ENCODE data around the gene LRRC74B. TPM values are rescaled to one million over a fixed set of nuclear protein-coding genes. Genes with fewer than 3 reads are reported as not detected.

LRRC74B gene
- total RNA-seq, 1 donor from 2014 or later, result not detected

GRCh38 chr22:21098099-21098671 lies 52.4 kb downstream of the LRRC74B start:
- Mint-ChIP-seq H3K4me1 (ENCODE audit: low read depth, unreplicated experiment) (no peaks in the 10 kb centered on the region), H3K27me3 (ENCODE audit: unreplicated experiment) (no peaks in the 10 kb centered on the region), H3K36me3 (ENCODE audit: unreplicated experiment) (no peaks in the 10 kb centered on the region), H3K27ac (ENCODE audit: unreplicated experiment) (no peak overlapping the region), H3K9me3 (ENCODE audit: unreplicated experiment) (no peaks in the 10 kb centered on the region), H3K4me3 (ENCODE audit: unreplicated experiment) (no peak overlapping the region)
- DNase-seq, result no peak
- TF ChIP-seq CTCF (IDR thresholded peaks at IDR 0.05; ENCODE audit: partially characterized antibody, unreplicated experiment), result no peak

- TF ChIP-seq CTCF (IDR thresholded peaks at IDR 0.05; ENCODE audit: partially characterized antibody, unreplicated experiment), result no peak
- H3K36me3 Mint-ChIP-seq (ENCODE audit: unreplicated experiment), result no peaks in the 10 kb centered on the region
- H3K27me3 Mint-ChIP-seq (ENCODE audit: unreplicated experiment), result peaks cover 2% of the 10 kb centered on the region
- no peak overlapping the region for H3K4me3 Mint-ChIP-seq (ENCODE audit: unreplicated experiment)
- no peaks in the 10 kb centered on the region for H3K9me3 Mint-ChIP-seq (ENCODE audit: unreplicated experiment)
- no peak overlapping the region for H3K27ac Mint-ChIP-seq (ENCODE audit: unreplicated experiment)
- no peaks in the 10 kb centered on the region for H3K4me1 Mint-ChIP-seq (ENCODE audit: low read depth, unreplicated experiment)
- no peak for DNase-seq
Measured at GRCh38 chr22:21099578-21099977, 53.8 kb downstream of the LRRC74B start.

- H3K4me3 Mint-ChIP-seq (ENCODE audit: unreplicated experiment), result no peak overlapping the region
- H3K27me3 Mint-ChIP-seq (ENCODE audit: unreplicated experiment), result peaks cover 2% of the 10 kb centered on the region
- H3K9me3 Mint-ChIP-seq (ENCODE audit: unreplicated experiment), result no peaks in the 10 kb centered on the region
- H3K27ac Mint-ChIP-seq (ENCODE audit: unreplicated experiment), result no peak overlapping the region
- TF ChIP-seq CTCF (IDR thresholded peaks at IDR 0.05; ENCODE audit: partially characterized antibody, unreplicated experiment), result no peak
- no peaks in the 10 kb centered on the region for H3K36me3 Mint-ChIP-seq (ENCODE audit: unreplicated experiment)
- no peak for DNase-seq
- H3K4me1 Mint-ChIP-seq (ENCODE audit: low read depth, unreplicated experiment), result no peaks in the 10 kb centered on the region
Measured at GRCh38 chr22:21100149-21101032, 54.6 kb downstream of the LRRC74B start.

- no peak for DNase-seq
- Mint-ChIP-seq H3K4me3 (ENCODE audit: unreplicated experiment) (no peak overlapping the region), H3K27me3 (ENCODE audit: unreplicated experiment) (peaks cover 2% of the 10 kb centered on the region), H3K27ac (ENCODE audit: unreplicated experiment) (no peak overlapping the region), H3K4me1 (ENCODE audit: low read depth, unreplicated experiment) (no peaks in the 10 kb centered on the region), H3K36me3 (ENCODE audit: unreplicated experiment) (no peaks in the 10 kb centered on the region), H3K9me3 (ENCODE audit: unreplicated experiment) (no peaks in the 10 kb centered on the region)
- TF ChIP-seq CTCF (IDR thresholded peaks at IDR 0.05; ENCODE audit: partially characterized antibody, unreplicated experiment), result no peak
Measured at GRCh38 chr22:21101877-21102638, 56.3 kb downstream of the LRRC74B start.

Data from glutamatergic neuron (in vitro differentiated cells).